Fibroblast of skin of right quadriceps (primary cell): Measurements from ENCODE around the gene ARL2BP.
"Not testable (repeated sequence)": the region's sequence is repeated elsewhere in the genome, so short reads cannot be mapped to it uniquely, and the experiment has no call there.

ENCODE experiments used
- DNase-seq: peaks from one replicate; pipeline ENCODE4 v3.0.0-alpha.2; 2013

ARL2BP gene

DNA sequence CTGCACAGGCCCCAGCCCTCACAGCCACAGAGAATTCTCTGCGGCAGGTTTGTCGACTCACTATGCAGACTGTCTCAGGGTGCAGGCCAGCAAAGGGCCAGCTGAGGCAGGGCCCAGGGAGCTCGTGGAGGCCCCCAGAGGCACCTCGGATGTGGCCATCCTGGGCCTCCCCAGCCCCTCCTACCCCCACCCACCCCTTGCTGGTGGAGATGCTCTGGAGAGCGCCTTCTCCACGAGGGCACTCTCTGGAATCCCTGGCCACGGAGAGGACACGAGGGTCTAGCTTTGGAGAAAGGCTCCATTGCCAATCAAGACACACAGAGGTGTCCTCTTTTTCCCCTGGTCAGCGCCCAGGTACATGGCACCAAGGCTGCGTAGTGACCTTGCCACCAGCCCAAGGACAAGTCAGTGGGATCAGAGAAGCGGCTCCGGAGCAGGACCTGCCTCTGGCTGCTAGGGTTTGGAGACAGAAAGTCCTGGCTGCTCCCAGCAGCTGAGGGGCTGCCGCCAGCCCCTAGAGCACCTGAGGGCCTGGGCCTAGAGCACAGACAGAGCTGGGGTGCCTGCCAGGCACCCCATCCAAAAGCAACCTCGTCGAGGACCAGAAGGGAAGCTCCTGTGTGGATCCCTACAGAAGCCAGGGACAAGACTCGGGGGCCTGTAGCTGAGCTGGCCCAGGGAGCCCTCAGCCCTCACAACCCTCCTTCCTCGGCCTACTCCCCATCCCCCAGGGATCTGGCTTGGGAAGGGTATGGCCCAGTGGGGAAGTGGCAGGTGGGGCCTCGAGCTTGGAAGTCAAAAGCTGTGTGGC lies 18.7 kb downstream of the ARL2BP start:
- DNase-seq: no peak

DNA sequence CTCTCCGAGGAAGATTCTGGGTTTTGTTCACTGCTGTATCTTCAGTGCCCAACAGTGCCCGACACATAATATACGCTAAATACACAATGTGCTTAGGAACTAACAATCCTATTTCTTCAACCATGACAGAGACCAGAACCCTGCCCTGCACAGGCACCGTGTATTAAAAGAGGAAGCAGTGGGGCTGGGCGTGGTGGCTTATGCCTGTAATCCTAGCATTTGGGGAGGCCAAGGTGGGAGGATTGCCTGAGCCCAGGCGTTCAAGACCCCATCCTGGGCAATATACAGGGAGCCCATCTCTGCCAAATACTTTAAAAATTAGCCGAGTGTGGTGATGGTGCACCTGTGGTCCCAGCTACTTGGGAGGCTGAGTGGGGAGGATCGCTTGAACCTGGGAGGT lies 19.3 kb downstream of the ARL2BP start:
- DNase-seq: no peak

DNA sequence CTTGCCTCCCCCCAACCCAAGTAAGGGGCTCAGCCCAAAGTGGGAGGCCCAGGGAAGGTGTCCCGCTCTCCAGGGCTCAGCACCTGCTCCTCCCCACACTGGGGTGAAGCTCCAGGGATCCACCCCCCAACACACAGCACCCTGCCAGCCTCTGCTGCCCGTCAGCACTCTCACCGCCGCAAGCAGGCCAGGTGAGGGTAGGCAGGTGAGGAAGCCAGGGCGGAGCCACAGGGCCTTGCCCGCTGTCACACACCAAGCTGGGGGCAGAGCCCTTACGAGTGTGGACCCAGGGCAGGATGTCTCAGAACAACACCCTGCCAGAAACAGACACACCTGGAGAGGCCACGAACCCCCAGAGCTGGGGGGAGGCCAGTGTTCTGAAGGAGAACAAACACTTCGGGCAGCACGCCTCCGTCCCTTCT lies 19.9 kb downstream of the ARL2BP start:
- no peak for DNase-seq

DNA sequence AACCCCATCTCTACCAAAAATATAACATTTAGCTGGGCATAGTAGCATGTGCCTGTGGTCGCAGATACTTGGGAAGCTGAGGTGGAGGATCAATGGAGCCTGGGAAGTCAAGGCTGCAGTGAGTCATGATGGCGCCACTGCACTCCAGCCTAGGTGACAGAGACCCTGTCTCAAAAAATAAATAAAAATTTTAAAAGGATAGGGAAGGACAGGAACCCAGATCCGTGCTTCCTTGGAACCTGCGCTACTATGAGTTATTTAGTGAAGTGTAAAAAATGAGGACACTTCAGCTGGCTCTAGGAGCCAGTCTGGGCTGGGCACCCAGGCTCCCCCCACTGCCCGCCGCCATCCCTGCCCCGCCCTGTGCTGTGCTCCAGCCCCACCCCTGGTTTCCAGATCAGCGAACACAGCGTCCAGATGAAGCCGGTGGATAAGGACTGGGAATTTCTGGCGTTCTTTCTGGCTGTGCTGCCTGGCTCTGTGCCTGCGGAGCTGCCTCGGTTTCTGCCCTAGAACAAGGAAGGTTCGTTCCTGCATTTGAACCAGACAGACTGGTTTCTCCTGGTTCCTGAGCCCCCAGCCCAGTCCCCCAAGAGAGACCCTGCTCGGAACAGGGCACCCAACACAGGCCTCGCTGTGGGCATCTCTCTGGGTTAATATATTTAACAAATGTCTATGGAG lies 20.9 kb downstream of the ARL2BP start:
- no peak for DNase-seq

DNA sequence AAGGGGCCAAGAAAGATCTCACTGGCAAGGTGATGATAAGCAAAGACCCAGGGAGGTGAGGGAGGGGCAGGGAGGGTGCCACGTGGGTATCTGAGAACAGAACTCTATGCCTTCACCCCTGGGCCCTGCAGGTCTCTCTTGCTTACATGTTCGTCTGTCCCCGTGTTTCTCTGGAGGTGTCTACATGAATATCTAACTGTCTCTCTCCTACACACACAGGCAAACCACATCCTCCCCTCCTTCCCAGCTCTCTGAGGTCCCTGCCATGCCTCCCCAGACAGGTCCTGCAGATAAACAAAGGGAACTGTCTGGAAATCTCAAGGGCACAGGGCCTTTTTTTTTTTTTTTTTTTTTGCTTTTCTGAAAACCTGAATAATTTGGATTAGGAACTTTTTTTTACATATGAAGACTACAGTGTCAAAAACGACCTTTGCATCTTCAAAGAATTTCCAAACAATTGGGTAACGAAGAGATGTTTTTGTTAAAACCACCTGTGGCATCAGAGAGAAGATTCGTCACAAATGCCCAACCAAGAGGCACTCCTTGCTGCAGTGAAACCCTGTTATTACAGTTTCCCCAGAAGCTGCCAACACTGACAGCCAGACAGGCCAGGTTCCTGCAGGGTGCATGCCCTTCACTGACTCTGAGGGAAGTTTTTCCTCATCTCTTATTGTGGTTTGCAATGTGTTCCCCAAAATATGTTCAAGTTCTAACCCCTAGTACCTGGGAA lies 21.6 kb downstream of the ARL2BP start:
- no peak for DNase-seq

DNA sequence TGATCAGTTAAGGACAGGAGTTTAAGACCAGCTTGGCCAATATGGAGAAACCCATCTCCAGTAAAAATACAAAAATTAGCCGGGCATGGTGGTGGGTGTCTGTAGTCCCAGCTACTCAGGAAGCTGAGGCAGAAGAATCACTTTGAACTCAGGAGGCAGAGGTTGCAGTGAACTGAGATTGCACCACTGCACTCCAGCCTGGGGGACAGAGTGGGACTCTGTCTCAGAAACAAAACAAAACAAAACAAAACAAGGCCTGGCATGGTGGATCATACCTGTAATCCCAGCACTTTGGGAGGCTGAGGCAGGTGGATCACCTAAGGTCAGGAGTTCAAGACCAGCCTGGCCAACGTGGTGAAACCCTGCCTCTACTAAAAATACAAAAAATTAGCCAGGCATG lies 22.3 kb downstream of the ARL2BP start:
- not testable (repeated sequence) for DNase-seq

DNA sequence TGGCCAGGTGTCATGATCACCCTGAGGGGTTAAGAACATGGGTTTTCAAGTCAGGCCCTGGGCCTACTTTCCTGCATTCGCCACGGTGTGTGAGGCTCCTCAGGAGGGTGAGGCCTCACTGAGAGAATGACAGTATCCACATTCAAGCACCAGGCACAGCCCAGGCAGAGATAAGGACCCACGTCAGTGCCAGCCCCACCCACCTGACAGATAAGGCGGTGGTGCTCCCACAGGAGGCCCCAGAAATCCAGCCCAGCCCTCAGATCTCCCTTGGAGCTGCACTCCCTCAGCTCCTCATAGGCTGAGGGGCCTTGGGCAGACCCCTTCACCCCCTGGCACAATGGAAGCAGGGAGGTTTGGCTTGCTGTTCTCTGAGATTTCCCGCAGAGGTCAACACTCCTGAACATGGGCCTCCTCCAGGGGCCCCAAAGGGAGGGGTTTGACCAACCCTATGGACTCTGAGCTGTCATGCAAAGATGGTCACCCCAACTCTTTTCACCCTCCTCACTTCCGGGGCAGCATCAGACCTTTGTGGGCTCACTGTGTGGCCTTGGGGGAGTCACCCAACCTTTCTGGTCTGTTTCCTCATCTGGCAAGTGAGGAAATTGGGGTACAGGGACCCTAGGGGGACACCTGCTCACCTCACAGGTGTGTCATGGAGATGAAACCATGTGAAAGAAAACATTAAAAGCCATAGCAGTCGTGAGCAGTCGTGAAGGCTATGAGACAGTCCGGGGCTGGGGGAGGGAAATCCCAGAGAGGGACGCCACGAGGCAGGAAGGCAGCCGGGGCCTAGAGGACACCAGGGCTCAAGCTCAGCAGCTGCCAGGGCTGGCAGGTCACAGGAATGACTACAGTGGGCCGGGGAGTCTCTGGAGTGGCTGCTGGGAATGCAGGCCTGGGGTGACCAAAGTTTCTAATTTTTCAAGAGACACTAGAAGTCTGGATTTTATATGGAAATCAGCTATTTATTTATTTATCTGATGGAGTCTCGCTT lies 24.0 kb downstream of the ARL2BP start:
- no peak for DNase-seq

DNA sequence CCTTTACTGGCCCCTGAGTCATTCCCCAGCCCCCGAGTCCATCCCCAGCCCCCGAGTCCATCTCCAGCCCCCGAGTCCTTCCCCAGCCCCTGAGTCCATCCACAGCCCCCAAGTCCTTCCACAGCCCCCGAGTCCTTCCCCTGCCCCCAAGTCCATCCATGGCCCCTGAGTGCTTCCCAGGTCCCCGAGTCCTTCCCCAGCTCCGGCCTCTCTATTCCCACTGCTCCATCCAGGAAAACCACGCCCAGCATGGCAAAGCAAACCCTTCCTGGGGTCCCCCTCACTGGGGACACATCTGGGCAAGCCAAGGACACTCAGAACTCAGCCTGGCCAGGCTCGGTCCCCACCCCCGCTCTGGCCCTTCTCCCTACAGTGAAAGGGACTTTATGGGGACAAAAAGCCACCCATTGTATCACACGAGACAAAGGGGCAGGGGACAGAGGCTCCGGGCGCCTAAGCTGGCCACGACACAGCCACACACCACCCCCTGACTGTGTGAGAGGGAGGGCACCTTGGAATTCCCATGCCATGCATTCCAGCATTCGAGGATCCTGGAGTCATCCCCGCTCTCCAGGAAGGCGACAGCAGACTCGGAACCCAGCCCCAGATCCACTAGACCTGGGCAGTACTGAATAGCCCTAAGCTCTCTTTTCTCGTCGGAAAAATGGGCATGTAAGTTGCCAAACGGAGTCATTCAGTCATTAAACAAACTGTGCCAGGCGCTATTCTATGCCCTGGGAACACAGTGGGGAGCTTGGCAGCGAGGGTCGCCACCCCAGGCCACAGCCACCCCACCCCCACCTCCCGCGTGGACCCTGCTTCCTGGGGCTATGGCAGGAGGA lies 25.4 kb downstream of the ARL2BP start:
- DNase-seq: no peak

DNA sequence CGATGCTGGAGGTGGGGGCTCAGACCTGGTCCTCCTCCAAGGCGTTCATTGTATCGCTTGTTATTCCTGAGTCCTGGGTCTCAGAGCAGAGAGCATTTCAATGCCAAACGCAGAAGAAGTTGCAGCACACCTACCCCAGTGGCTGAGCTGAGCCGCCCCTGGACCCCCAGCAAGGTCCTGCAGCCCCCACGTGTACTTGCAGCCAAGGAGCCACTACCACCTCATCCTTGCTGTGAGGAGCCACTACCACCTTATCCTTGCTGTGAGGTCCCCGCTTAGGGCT lies 25.9 kb downstream of the ARL2BP start:
- no peak for DNase-seq

DNA sequence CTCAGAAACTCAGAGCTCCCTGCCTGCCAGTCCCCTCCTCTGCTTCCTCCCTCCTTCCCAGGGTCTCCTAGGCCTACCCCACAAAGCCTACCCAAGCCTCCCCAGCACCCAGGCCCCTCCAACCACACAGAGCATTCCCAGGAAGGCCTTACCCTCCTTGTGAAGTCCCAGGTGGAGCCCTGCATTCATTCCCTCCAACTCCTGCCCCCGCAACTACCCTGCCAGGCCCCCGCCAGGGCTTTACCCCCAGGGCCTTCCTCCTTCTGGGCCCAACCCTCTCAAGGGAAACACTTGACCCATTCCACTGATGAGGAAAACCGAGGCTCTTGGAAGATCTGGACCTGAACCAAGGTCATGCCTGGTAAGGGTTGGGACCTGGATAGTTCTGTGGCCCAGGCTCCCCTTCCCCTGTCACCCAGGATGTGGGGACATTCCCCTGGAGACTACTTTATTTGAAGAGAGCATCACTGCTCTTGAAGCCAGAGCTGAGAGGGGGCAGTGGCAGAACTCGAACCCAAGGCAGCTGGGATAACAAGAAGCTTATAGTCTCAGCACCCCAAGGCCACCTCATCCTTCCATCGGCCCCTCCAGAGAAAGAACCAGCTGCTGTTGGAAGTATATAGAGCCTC lies 26.9 kb downstream of the ARL2BP start:
- no peak for DNase-seq

DNA sequence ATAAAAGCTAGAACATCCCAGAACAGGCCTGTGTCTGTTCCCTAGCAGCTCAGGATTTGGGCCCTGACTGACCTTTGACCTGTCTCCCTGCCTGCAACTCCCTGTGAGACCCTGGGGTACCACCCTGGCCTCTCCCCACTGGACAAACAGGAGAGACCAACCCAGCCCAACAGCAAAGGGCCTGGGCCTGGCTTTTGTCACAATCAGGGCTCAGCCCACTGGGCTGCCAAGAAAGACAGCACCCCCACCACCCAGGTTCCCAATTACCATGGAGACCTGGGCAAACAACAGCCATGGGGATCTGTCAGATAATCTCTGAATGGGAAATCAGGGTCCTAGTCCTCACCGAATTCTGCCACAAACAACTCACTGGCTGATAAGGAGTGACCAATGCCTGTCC lies 28.3 kb downstream of the ARL2BP start:
- DNase-seq: no peak

DNA sequence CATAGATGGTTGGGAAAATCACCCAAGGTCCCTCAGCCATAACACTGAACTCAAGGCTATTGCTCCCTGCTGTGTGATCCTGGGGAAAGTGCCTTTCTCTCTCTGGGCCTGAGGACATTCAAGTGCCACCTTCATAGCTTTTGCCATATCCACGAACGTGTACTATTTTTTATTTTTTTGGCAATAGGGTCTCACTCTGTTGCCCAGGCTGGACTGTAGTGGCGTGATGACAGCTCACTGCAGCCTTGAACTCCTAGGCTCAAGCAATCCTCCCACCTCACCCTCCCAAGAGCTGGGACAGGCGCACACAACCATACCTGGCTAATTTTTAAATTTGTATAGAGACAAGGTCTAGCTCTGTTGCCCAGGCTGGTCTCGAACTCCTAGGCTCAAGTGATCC lies 28.8 kb downstream of the ARL2BP start:
- no peak for DNase-seq

DNA sequence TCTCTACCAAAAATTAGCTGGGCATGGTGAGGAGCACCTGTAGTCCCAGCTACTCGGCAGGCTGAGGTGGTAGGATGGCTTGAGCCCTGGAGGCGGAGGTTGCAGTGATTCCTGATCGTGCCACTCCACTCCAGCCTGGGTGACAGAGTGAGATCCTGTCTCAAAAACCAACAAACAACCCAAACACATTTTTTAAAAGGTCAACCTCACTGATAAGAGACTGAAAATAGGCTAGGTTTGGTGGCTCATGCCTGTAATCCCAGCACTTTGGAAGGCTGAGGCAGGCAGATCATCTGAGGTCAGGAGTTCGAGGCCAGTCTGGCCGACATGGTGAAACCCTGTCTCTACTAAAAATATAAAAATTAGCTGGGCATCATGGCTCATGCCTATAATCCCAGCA lies 30.9 kb downstream of the ARL2BP start:
- not testable (repeated sequence) for DNase-seq

DNA sequence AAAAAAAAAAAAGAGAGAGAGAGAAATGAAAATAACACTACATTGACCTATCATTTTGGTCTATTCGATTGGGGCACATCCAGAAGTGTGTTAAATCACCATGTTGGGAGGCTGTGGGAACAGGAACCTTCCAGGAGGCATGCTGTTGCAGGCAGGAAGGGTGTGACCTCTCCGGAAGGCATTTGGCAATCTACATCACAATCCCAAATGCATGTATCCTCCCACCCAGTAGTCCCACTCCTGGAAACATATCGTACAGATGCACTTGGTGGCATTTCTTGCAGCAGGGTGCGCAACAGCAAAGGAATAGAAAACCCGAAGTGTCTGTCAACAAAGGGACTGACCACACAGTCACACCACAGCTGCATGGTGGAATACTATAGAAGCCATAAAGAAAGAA lies 31.5 kb downstream of the ARL2BP start:
- DNase-seq: no peak

DNA sequence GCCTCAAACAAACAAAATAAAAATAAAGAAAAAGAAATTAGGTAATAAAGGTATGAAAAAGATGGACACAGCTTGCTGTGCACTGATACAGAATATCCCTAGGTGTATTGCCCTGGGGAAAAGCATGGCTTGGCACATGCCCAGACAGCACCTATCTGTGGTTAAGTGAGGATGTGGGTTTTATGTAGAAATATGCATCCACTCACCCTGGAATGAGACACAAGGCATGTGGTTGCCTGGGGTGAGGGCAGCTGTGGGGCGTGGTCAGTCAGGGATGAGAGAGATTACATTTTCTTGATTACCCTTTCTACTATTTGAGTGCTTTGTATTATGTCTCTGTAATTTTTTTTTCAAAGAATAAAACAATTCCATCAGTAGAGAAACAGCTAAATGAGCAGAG lies 32.5 kb downstream of the ARL2BP start:
- DNase-seq: peak; percentile 64

DNA sequence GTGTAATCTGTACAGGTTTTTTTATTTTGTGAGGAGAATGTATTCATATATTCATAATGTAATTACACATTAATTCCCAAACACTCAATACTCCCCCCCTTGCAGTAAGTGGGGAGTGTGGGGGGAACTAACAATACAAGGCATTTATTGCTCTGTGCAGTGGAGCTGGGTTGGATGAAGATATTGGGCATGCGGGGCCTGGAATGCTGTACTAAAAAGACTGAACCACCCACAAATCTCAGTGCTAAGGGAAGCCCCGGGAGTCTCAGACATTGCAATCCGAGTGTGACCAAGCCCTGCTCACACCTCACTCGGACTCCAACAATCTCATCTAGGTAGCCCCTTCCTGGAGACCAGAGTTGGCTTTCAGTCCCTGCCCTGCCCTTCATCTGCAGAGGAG lies 33.4 kb downstream of the ARL2BP start:
- DNase-seq: no peak

DNA sequence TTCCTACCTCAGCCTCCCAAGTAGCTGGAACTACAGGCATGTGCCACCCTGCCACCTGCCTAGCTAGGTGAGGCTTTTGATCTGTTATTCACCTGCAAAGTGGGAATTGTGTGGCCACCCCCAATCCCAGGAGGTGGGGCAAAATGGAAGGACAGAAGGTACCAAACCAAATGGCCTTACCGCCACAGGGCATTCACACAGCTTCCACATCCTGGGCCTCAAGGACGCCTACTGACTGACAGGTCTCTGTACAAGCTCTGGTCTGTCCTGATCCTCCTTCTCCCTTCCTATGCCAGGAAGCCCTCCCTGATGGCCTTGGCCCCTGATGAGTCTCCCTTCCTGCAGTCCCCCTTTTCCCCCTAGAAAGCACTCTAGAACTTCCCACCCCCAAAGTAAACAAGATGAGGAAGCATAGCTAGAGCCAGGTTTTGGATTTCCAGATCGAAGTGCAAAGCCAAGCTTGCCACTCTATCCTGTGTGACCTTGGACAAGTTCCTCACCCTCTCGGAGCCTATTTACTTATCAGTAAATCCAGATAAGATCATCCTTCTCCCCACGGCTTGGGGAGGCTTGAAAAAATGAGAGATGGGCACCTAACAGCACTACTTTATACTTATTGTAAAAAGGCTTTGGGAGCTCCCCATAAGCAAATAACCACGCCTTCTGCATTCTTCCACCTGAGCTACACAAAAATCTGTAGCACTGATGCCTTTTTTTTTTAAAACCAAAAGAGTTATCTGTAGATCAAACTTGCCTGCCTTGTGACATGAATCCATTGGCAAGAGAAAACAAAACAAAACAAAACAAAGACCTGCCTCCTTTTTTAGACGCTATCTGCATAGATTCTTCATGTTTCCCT lies 35.0 kb downstream of the ARL2BP start:
- DNase-seq: no peak

DNA sequence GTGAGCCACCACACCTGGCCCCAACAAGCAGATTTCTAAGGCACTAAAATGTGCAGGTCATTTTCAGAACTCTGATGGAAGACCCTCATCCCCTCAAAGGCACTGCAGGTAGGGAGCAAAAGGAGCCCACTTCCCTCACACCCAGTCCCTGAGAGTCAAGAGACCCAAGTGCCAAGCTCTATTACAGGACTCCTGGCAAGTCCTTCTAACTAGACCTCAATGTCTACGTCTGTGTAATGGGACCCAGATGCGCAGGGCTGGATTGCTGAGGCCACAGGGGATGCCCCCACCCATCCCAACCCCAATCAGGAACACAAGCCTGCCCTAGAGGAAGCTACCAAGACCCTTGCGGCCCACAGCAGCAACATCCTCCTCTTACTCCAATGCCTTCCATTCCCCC lies 36.7 kb downstream of the ARL2BP start:
- no peak for DNase-seq

DNA sequence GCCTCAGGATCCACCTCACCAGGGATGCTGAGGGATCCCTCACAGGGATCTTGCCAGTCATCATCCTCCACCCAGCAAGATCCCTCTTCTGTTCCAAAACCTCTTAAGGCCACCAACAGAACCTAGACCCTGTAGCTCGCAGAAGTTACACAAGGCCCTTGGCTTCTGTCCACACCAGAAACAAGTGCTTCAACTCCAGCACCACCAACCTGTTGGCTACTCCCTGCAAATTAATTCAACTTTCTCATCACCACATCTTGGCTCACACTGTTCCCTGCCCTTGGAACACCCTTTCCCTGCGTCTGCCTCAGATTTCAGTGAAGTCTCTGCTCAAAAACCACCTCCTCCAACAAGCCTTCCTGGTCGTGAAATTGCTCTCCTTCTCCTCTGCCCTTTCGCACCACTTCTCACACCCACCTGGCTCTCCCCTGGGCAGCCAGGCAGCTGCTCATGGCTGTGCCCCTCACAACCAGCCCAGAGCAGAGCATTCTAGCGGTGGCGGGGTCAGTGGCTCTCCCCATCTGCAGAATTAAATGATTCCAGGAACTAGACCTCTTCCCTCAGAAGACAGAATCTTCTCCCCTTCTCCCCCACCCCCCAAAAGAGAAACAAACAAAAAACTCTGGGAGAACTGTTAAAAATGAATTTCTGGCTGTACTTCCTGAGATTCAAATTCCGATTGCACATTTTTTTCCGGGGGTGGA lies 37.6 kb downstream of the ARL2BP start:
- no peak for DNase-seq
